ENCODE results near the gene SCGN.

SCGN gene

GRCh38 chr6:25641940-25642666 lies 9.9 kb upstream of the SCGN start:
- ATAC-seq (ENCODE audit: insufficient read depth, low read depth) (no peak), DNase-seq (no peak)
- H3K36me3 ChIP-seq (ENCODE audit: insufficient read depth, low read length): no peaks in the 10 kb centered on the region
- TF ChIP-seq CTCF (IDR thresholded peaks at IDR 0.05; ENCODE audit: borderline replicate concordance, extremely low read depth, low read length, poor library complexity, severe bottlenecking): no peak
- no peak for TF ChIP-seq EZH2 (IDR thresholded peaks at IDR 0.05; ENCODE audit: borderline replicate concordance, low read depth, low read length, severe bottlenecking)
- no peaks in the 10 kb centered on the region for H3K79me2 ChIP-seq (ENCODE audit: insufficient read depth, low read length)
- H3K4me3 ChIP-seq (ENCODE audit: low read depth in 1 of 2, low read length in 2 of 2): no peak overlapping the region
- H3K4me2 ChIP-seq (ENCODE audit: insufficient read depth, low read length): no peak overlapping the region
- H3K9ac ChIP-seq (ENCODE audit: low read depth, low read length): no peak overlapping the region
- H3K4me1 ChIP-seq (ENCODE audit: insufficient read depth, low read length): no peaks in the 10 kb centered on the region
- peaks cover 12% of the 10 kb centered on the region for H3K27me3 ChIP-seq (ENCODE audit: insufficient read depth, low read length, poor library complexity)
- no peak overlapping the region for H2AFZ ChIP-seq (ENCODE audit: low read depth, low read length)
- H4K20me1 ChIP-seq (ENCODE audit: insufficient read depth, low read length): no peaks in the 10 kb centered on the region
- no peak overlapping the region for H3K27ac ChIP-seq (ENCODE audit: low read length)
- H3K9me3 ChIP-seq (ENCODE audit: insufficient read depth, low read length, severe bottlenecking): no peaks in the 10 kb centered on the region

DNA sequence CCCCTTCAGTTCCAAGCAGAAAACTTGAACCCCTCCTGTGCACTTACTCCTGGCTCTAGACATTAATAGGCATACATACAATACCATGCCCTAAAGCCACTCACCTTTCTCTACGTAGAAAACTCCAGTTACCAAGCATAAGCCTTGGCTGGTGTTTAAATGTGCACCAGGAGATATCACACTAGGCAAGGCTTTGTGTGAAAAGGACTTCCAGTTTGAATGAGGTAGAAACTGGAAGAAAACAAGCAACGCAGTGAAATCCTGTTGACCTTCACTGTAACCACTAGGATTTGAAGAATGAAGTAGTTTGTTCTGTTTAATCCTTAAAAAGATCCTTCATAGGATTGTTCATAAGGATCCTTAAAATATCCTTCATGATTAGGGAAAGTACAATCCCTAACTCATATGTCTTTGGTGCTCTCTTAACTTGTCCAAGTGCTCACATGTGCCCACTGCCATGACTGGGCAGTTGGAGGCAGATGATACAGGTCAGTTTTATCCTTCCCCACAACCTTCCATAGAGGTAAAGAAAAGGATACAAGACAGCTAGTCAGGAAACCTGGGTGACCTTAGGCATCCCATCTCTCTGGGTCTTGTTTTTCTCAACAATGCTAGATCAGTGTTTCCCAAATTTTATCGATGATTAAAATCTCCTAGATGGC lies 9.2 kb upstream of the SCGN start:
- Histone ChIP-seq H2AFZ (ENCODE audit: low read depth, low read length) (no peak overlapping the region), H3K4me2 (ENCODE audit: insufficient read depth, low read length) (no peak overlapping the region), H3K79me2 (ENCODE audit: insufficient read depth, low read length) (no peaks in the 10 kb centered on the region), H3K36me3 (ENCODE audit: insufficient read depth, low read length) (no peaks in the 10 kb centered on the region), H3K4me3 (ENCODE audit: low read depth in 1 of 2, low read length in 2 of 2) (no peak overlapping the region), H3K9ac (ENCODE audit: low read depth, low read length) (no peak overlapping the region), H3K9me3 (ENCODE audit: insufficient read depth, low read length, severe bottlenecking) (no peaks in the 10 kb centered on the region), H3K27me3 (ENCODE audit: insufficient read depth, low read length, poor library complexity) (peaks cover 14% of the 10 kb centered on the region), H3K4me1 (ENCODE audit: insufficient read depth, low read length) (no peaks in the 10 kb centered on the region), H3K27ac (ENCODE audit: low read length) (no peak overlapping the region), H4K20me1 (ENCODE audit: insufficient read depth, low read length) (no peaks in the 10 kb centered on the region)
- DNase-seq (no peak), ATAC-seq (ENCODE audit: insufficient read depth, low read depth) (no peak)
- TF ChIP-seq CTCF (IDR thresholded peaks at IDR 0.05; ENCODE audit: borderline replicate concordance, extremely low read depth, low read length, poor library complexity, severe bottlenecking) (no peak), EZH2 (IDR thresholded peaks at IDR 0.05; ENCODE audit: borderline replicate concordance, low read depth, low read length, severe bottlenecking) (no peak)

DNA sequence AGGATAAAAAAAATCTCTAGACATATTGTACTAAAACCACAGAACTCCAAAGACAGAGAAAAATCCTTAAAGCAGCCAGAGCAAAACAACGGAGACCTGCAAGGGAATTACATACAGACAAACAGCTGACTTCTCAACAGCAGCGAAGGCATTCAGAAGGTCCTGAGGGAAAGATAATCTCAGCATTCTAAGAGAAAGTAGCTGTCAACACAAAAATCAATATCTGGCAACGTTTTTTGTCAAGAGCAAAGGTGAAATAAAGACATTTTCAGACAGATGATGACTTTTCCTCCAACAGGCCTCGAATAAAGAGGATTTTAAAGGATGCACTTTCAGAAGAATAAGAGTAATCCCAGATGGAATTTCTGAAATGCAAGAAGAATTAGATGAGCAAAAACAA lies 6.1 kb upstream of the SCGN start:
- no peaks in the 10 kb centered on the region for H3K9me3 ChIP-seq (ENCODE audit: insufficient read depth, low read length, severe bottlenecking)
- H3K9ac ChIP-seq (ENCODE audit: low read depth, low read length): no peak overlapping the region
- H3K4me1 ChIP-seq (ENCODE audit: insufficient read depth, low read length): no peaks in the 10 kb centered on the region
- no peaks in the 10 kb centered on the region for H4K20me1 ChIP-seq (ENCODE audit: insufficient read depth, low read length)
- no peak overlapping the region for H3K27ac ChIP-seq (ENCODE audit: low read length)
- no peaks in the 10 kb centered on the region for H3K79me2 ChIP-seq (ENCODE audit: insufficient read depth, low read length)
- ATAC-seq (ENCODE audit: insufficient read depth, low read depth) (no peak), DNase-seq (no peak)
- H3K36me3 ChIP-seq (ENCODE audit: insufficient read depth, low read length): no peaks in the 10 kb centered on the region
- no peak overlapping the region for H3K4me2 ChIP-seq (ENCODE audit: insufficient read depth, low read length)
- H2AFZ ChIP-seq (ENCODE audit: low read depth, low read length): no peak overlapping the region
- H3K27me3 ChIP-seq (ENCODE audit: insufficient read depth, low read length, poor library complexity): peaks cover 12% of the 10 kb centered on the region
- no peak overlapping the region for H3K4me3 ChIP-seq (ENCODE audit: low read depth in 1 of 2, low read length in 2 of 2)
- TF ChIP-seq EZH2 (IDR thresholded peaks at IDR 0.05; ENCODE audit: borderline replicate concordance, low read depth, low read length, severe bottlenecking): no peak
- no peak for TF ChIP-seq CTCF (IDR thresholded peaks at IDR 0.05; ENCODE audit: borderline replicate concordance, extremely low read depth, low read length, poor library complexity, severe bottlenecking)

All from DND-41 (cell line).